ENCODE data around the gene SMCO1. TPM values are rescaled to one million over a fixed set of nuclear protein-coding genes. Genes with fewer than 3 reads are reported as not detected.

Gene SMCO1, protein sequence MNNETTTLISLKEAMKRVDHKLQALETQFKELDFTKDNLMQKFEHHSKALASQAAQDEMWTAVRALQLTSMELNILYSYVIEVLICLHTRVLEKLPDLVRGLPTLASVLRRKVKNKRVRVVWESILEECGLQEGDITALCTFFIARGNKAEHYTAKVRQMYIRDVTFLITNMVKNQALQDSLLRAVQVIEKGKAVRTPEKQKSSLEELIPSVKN
- total RNA-seq (2014; rRNA removed; shearing (Covaris generic)) (not detected in 2 replicates), polyA plus RNA-seq (2016; fragmentation: Nextera tagmentation; extraction: Ambion mirVana) (not detected in 2 replicates)
- long read RNA-seq, result 0 reads

DNA sequence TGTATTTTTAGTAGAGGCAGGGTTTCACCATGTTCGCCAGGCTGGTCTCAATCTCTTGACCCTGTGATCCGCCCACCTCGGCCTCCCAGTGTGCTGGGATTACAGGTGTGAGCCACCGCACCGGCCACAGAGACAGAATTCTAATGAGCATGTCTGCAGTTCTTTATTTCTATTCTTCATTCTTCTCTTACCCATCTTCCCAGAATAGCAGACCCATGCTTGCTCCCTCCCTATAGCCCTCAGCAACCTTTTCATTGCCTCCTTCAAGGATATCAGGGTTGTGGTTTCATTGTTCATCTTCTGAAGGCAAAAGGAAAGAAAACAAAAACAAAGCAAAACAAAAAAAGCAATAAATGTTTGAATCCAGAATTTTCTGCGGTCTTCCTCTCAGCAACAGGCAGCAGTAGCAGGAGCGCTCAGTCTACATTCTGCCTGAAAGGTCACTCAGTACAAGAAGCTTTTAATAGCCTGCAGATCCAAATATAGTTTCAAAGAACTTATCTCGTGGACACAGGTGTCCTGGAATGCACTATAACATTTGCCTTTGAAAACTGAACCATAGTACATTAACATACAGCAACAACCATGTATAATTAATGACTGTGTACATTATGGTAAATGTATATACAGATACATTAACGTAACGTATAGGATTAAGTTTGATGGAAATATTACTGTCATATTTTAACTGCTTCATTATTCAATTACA is at the start of gene SMCO1:
Gene SMCO1, minus strand, starts transcription at position 434 of the 709 bp plus-strand sequence. Its CDS starts 137 bp downstream, at position 297.
- TF ChIP-seq, protein P1, sequence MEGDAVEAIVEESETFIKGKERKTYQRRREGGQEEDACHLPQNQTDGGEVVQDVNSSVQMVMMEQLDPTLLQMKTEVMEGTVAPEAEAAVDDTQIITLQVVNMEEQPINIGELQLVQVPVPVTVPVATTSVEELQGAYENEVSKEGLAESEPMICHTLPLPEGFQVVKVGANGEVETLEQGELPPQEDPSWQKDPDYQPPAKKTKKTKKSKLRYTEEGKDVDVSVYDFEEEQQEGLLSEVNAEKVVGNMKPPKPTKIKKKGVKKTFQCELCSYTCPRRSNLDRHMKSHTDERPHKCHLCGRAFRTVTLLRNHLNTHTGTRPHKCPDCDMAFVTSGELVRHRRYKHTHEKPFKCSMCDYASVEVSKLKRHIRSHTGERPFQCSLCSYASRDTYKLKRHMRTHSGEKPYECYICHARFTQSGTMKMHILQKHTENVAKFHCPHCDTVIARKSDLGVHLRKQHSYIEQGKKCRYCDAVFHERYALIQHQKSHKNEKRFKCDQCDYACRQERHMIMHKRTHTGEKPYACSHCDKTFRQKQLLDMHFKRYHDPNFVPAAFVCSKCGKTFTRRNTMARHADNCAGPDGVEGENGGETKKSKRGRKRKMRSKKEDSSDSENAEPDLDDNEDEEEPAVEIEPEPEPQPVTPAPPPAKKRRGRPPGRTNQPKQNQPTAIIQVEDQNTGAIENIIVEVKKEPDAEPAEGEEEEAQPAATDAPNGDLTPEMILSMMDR (conservative IDR thresholded peaks at IDR 0.05; ENCODE audit: low read depth in 2 of 2), result no peak
- TF ChIP-seq STAT1 (IDR thresholded peaks at IDR 0.05; ENCODE audit: unreplicated experiment), result no peak
- no peak for TF ChIP-seq ZNF114 (CRISPR knock-in tag; IDR thresholded peaks at IDR 0.05)
- TF ChIP-seq, protein P2, sequence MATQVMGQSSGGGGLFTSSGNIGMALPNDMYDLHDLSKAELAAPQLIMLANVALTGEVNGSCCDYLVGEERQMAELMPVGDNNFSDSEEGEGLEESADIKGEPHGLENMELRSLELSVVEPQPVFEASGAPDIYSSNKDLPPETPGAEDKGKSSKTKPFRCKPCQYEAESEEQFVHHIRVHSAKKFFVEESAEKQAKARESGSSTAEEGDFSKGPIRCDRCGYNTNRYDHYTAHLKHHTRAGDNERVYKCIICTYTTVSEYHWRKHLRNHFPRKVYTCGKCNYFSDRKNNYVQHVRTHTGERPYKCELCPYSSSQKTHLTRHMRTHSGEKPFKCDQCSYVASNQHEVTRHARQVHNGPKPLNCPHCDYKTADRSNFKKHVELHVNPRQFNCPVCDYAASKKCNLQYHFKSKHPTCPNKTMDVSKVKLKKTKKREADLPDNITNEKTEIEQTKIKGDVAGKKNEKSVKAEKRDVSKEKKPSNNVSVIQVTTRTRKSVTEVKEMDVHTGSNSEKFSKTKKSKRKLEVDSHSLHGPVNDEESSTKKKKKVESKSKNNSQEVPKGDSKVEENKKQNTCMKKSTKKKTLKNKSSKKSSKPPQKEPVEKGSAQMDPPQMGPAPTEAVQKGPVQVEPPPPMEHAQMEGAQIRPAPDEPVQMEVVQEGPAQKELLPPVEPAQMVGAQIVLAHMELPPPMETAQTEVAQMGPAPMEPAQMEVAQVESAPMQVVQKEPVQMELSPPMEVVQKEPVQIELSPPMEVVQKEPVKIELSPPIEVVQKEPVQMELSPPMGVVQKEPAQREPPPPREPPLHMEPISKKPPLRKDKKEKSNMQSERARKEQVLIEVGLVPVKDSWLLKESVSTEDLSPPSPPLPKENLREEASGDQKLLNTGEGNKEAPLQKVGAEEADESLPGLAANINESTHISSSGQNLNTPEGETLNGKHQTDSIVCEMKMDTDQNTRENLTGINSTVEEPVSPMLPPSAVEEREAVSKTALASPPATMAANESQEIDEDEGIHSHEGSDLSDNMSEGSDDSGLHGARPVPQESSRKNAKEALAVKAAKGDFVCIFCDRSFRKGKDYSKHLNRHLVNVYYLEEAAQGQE (IDR thresholded peaks at IDR 0.05; ENCODE audit: unreplicated experiment), result no peak
- no peak for TF ChIP-seq ZNF331 (CRISPR knock-in tag; IDR thresholded peaks at IDR 0.05; ENCODE audit: low read depth)
- TF ChIP-seq EZH2 (IDR thresholded peaks at IDR 0.05; ENCODE audit: low read depth, unreplicated experiment), result no peak
- TF ChIP-seq, protein P3, sequence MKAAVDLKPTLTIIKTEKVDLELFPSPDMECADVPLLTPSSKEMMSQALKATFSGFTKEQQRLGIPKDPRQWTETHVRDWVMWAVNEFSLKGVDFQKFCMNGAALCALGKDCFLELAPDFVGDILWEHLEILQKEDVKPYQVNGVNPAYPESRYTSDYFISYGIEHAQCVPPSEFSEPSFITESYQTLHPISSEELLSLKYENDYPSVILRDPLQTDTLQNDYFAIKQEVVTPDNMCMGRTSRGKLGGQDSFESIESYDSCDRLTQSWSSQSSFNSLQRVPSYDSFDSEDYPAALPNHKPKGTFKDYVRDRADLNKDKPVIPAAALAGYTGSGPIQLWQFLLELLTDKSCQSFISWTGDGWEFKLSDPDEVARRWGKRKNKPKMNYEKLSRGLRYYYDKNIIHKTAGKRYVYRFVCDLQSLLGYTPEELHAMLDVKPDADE (IDR thresholded peaks at IDR 0.05), result no peak
- TF ChIP-seq NANOG (IDR thresholded peaks at IDR 0.05; ENCODE audit: borderline replicate concordance), result no peak
- Histone ChIP-seq H3K4me2 (no peak within 1 kb of the TSS), H3K27me3 (ENCODE audit: insufficient read depth) (no peaks in the 10 kb centered on the region; the same call in 1 of the 2 replicates), H3K27ac (ENCODE audit: low read depth) (no peak within 1 kb of the TSS), H3K9me2 (ENCODE audit: insufficient read depth) (0 out of 2 replicates have a peak, but pooled peaks cover 2% of the 10 kb centered on the region), H3K4me3 (no peak within 1 kb of the TSS), H3K36me3 (ENCODE audit: insufficient read depth) (0 out of 2 replicates have a peak, but pooled peaks cover 9% of the 10 kb centered on the region), H3K79me2 (replicated peaks; ENCODE audit: insufficient read depth) (no peaks in the 10 kb centered on the region), H4K20me1 (replicated peaks; ENCODE audit: insufficient read depth) (no peaks in the 10 kb centered on the region), H3K4me1 (ENCODE audit: insufficient read depth) (no peaks in the 10 kb centered on the region; the same call in 1 of the 2 replicates), H2AFZ (no peak within 1 kb of the TSS), H3F3A (replicated peaks; ENCODE audit: low read depth) (no peaks in the 10 kb centered on the region)
- DNase-seq (ENCODE audit: low spot score), result no peak
- Mint-ChIP-seq H3K9me3 (peaks cover 43% of the 10 kb centered on the region), H3K27ac (no peak within 1 kb of the TSS), H3K4me1 (peaks cover 2% of the 10 kb centered on the region; the same call in 2 of the 3 replicates), H3K36me3 (ENCODE audit: low read depth) (peaks cover 30% of the 10 kb centered on the region), H3K4me3 (no peak within 1 kb of the TSS), H3K27me3 (ENCODE audit: insufficient read depth, low read depth, poor library complexity) (peaks cover 2% of the 10 kb centered on the region)
- ATAC-seq, result no peak

Data from GM23338 (cell line).